HEK293T (cell line): ENCODE data around the gene RAPSN.

Source experiments
- CTCF ChIA-PET: fragments of 350-600 bp; formaldehyde crosslinking; extraction: SDS; loops from one replicate; lab custom pipeline; 2021; ENCODE audit warnings: antibody characterized with exemption, inconsistent platforms; lab: Yijun Ruan, JAX
- POLR2A ChIA-PET: fragments of 350-600 bp; formaldehyde crosslinking; extraction: SDS; loops from one replicate; lab custom pipeline; 2020; ENCODE audit warnings: antibody characterized with exemption, inconsistent platforms; lab: Yijun Ruan, JAX
- DNase-seq: peaks from one replicate; pipeline ENCODE4 v3.0.0; 2012; ENCODE audit warnings: mixed read lengths; ENCODE audit errors: extremely low spot score
- ARNT ChIP-seq: fragments of 450-650 bp; IDR thresholded peaks from 2 replicates; pipeline ENCODE4 v1.6.1; 2017; ENCODE audit warnings: mild to moderate bottlenecking
- BHLHE40 ChIP-seq: fragments of 450-650 bp; IDR thresholded peaks from 2 replicates; pipeline ENCODE4 v1.6.1; 2016; ENCODE audit warnings: mild to moderate bottlenecking, moderate library complexity, borderline replicate concordance
- CTBP1 ChIP-seq: fragments of 450-650 bp; IDR thresholded peaks from 2 replicates; pipeline ENCODE4 v1.6.1; 2016; ENCODE audit warnings: borderline replicate concordance
- ELF4 ChIP-seq: fragments of 450-650 bp; IDR thresholded peaks from 2 replicates; pipeline ENCODE4 v1.6.1; 2017; ENCODE audit warnings: antibody characterized with exemption
- FOXA1 ChIP-seq: fragments of 450-650 bp; IDR thresholded peaks from 2 replicates; pipeline ENCODE4 v1.6.1; 2016; ENCODE audit warnings: mild to moderate bottlenecking
- FOXK2 ChIP-seq: fragments of 450-650 bp; IDR thresholded peaks from 2 replicates; pipeline ENCODE4 v1.6.1; 2016; ENCODE audit warnings: mild to moderate bottlenecking
- FOXM1 ChIP-seq: fragments of 450-650 bp; IDR thresholded peaks from 2 replicates; pipeline ENCODE4 v1.6.1; 2017; ENCODE audit warnings: mild to moderate bottlenecking, borderline replicate concordance
- HDGF ChIP-seq: fragments of 450-650 bp; IDR thresholded peaks from 2 replicates; pipeline ENCODE4 v1.6.1; 2017; ENCODE audit warnings: antibody characterized with exemption, borderline replicate concordance
- L3MBTL2 ChIP-seq: fragments of 450-650 bp; conservative IDR thresholded peaks from 2 replicates; pipeline ENCODE4 v1.6.1; 2016; ENCODE audit warnings: mild to moderate bottlenecking
- LEF1 ChIP-seq: fragments of 450-650 bp; IDR thresholded peaks from 2 replicates; pipeline ENCODE4 v1.6.1; 2017; ENCODE audit warnings: mild to moderate bottlenecking, borderline replicate concordance
- NFRKB ChIP-seq: fragments of 450-650 bp; IDR thresholded peaks from 2 replicates; pipeline ENCODE4 v1.6.1; 2016; ENCODE audit warnings: mild to moderate bottlenecking, moderate library complexity
- PKNOX1 ChIP-seq: fragments of 450-650 bp; IDR thresholded peaks from 2 replicates; pipeline ENCODE4 v1.6.1; 2016
- SP1 ChIP-seq: fragments of 450-650 bp; IDR thresholded peaks from 2 replicates; pipeline ENCODE4 v1.6.1; 2017
- SUZ12 ChIP-seq: fragments of 450-650 bp; IDR thresholded peaks from 2 replicates; pipeline ENCODE4 v1.6.1; 2016; ENCODE audit warnings: mild to moderate bottlenecking
- TARDBP ChIP-seq: fragments of 450-650 bp; IDR thresholded peaks from 2 replicates; pipeline ENCODE4 v1.6.1; 2016
- ZNF384 ChIP-seq: fragments of 450-650 bp; IDR thresholded peaks from 2 replicates; pipeline ENCODE4 v1.6.1; 2016

RAPSN gene

GRCh38 chr11:47395223-47396048 is 53.5 kb downstream of the RAPSN start:
- ChIA-PET CTCF (no interaction called here), POLR2A (no interaction called here)
- TF ChIP-seq PKNOX1 (no peak), BHLHE40 (no peak), TARDBP (no peak), ELF4 (no peak), FOXA1 (no peak)
- DNase-seq = no peak

GRCh38 chr11:47394322-47395222 is 54.4 kb downstream of the RAPSN start:
- no peak for DNase-seq
- no peak for TF ChIP-seq SUZ12
- TF ChIP-seq SP1 = no peak
- no peak for TF ChIP-seq FOXM1
- TF ChIP-seq LEF1 = no peak
- TF ChIP-seq BHLHE40 = no peak
- TF ChIP-seq HDGF = no peak
- no peak for TF ChIP-seq ZNF384
- no peak for TF ChIP-seq FOXA1
- TF ChIP-seq ARNT = no peak
- TF ChIP-seq CTBP1 = no peak
- TF ChIP-seq L3MBTL2 = no peak
- ChIA-PET POLR2A (no interaction called here), CTCF (no interaction called here)

- no peak for DNase-seq
Measured at GRCh38 chr11:47394050-47394321, 55.0 kb downstream of the RAPSN start.

GRCh38 chr11:47393163-47394049 is 55.5 kb downstream of the RAPSN start:
- POLR2A ChIA-PET = interaction anchor here (1.4 kb wide), 1 partner anchor 9 kb away, joined by 4 read pairs; no protein-coding TSS in a partner anchor
- TF ChIP-seq CTBP1 (no peak), SUZ12 (no peak), TARDBP (no peak), BHLHE40 (no peak), FOXK2 (no peak), PKNOX1 (no peak), ELF4 (no peak), ZNF384 (no peak), NFRKB (no peak), FOXA1 (no peak), FOXM1 (no peak), LEF1 (no peak), HDGF (no peak), L3MBTL2 (no peak), ARNT (no peak), SP1 (no peak)
- CTCF ChIA-PET = interaction anchor here (0.6 to 1.1 kb wide), 3 partner anchors 18 to 300 kb away, joined by 3 to 8 read pairs (median 3); no protein-coding TSS in a partner anchor
- no peak for DNase-seq

More at GRCh38 chr11:47394050-47394321, 55.0 kb downstream of the RAPSN start:
- TF ChIP-seq ZNF384 (no peak), ELF4 (no peak), ARNT (no peak), BHLHE40 (no peak), NFRKB (no peak), PKNOX1 (no peak), SP1 (no peak), LEF1 (no peak), FOXK2 (no peak), HDGF (no peak), L3MBTL2 (no peak), TARDBP (no peak), FOXA1 (no peak), FOXM1 (no peak)
- POLR2A ChIA-PET = interaction anchor here (1.4 kb wide), 1 partner anchor 8 kb away, joined by 4 read pairs; no protein-coding TSS in a partner anchor
- CTCF ChIA-PET = interaction anchor here (0.6 to 1.1 kb wide), 2 partner anchors 19 to 301 kb away, joined by 3 to 8 read pairs; no protein-coding TSS in a partner anchor
